Uterus (tissue), 2 donors: ENCODE measurements around the gene NDUFS6.

Experiments used
- CTCF ChIP-seq, 4 experiments: fragments of 200-600 bp in 2 of 4; fragments of 450-650 bp in 2 of 4; sonication (generic) in 2 of 4; IDR thresholded peaks; one replicate each; pipeline ENCODE4 v1.5.1; 2016 to 2019; ENCODE audit warnings: antibody characterized with exemption in 4 of 4, mild to moderate bottlenecking in 2 of 4, moderate library complexity in 1 of 4
- POLR2A ChIP-seq, 2 donors: fragments of 450-650 bp; IDR thresholded peaks; one replicate each; pipeline ENCODE4 v1.6.1; 2016; ENCODE audit warnings: antibody characterized with exemption in 2 of 2, mild to moderate bottlenecking in 1 of 2, moderate library complexity in 1 of 2

GRCh38 chr5:1779021-1779680 is 22.1 kb upstream of the NDUFS6 start:
- TF ChIP-seq CTCF (IDR thresholded peaks at IDR 0.05) (no peak), POLR2A (IDR thresholded peaks at IDR 0.05) (no peak)
